ENCODE measurements around the gene SPDYE3. TPM values are rescaled to one million over a fixed set of nuclear protein-coding genes. Genes with fewer than 3 reads are reported as not detected.
A peak's percentile ranks its signal among the peaks of the same experiment; 100 is the strongest.
"Not testable (repeated sequence)": the region's sequence is repeated elsewhere in the genome, so short reads cannot be mapped to it uniquely, and the experiment has no call there.

The SPDYE3 gene
- not detected for total RNA-seq
- polyA plus RNA-seq (ENCODE audit: insufficient read depth, low read depth, low replicate concordance), result not detected
- long read RNA-seq, donor 1, partial matches to known transcripts, result 7 of 12 reads
- long read RNA-seq, donor 1, other reads (novel, unspliced or antisense), result 5 of 12 reads
- long read RNA-seq, donor 2, result 0 reads
- long read RNA-seq, donor 3, result 0 reads
- long read RNA-seq, donor 4, partial matches to known transcripts, result 14 of 14 reads
- long read RNA-seq, donor 4, other reads (novel, unspliced or antisense), result 0 of 14 reads
- long read RNA-seq, donor 5, result 0 reads
- long read RNA-seq, donor 6, result 0 reads
- long read RNA-seq, donor 7, partial matches to known transcripts, result 0 of 12 reads
- long read RNA-seq, donor 7, other reads (novel, unspliced or antisense), result 12 of 12 reads
- long read RNA-seq, donor 8, partial matches to known transcripts, result 6 of 11 reads
- long read RNA-seq, donor 8, other reads (novel, unspliced or antisense), result 5 of 11 reads
- long read RNA-seq, donor 9, result 0 reads
- long read RNA-seq, donor 10, result 0 reads

DNA sequence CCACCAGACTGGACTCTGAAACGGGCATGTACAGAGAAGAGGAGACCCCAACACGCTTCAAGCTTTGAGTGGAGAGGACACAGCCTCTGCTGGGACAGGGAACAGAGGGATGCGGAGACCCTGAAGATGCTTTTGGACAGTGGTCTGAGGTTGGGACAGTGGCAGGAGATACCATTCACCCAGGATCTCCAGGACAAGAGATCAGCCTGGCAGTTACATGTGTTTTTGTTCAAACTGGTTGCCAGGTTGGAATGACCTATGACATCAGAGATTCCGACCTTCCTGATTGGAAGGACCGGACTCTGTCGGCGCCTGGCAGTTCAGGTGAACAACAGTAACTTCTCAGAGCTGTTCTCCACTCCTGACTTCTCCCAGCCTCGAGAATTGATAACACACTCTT, at the start of gene SPDYE3:
SPDYE3 (plus strand) TSS at position 301 of the 400 bp plus-strand sequence. CDS start 184 bp downstream, outside the sequence.
- H3K4me3 ChIP-seq (ENCODE audit: low read length in 3 of 3); H3K27ac ChIP-seq (ENCODE audit: low read depth in 2 of 2, low read length in 2 of 2); H3K27me3 ChIP-seq (ENCODE audit: control insufficient read depth, insufficient read depth, low read length); intact Hi-C loops (cut with DNase I); H3K9me3 ChIP-seq (ENCODE audit: control insufficient read depth in 2 of 3, insufficient read depth in 1 of 3, low read length in 3 of 3); FAIRE-seq; H3K9ac ChIP-seq (ENCODE audit: low read length in 3 of 3); DNase-seq; H3K36me3 ChIP-seq (ENCODE audit: control insufficient read depth in 2 of 3, insufficient read depth in 3 of 3, low read length in 3 of 3); H3K4me1 ChIP-seq (ENCODE audit: control insufficient read depth in 2 of 3, insufficient read depth in 2 of 3, low read depth in 1 of 3, low read length in 3 of 3): not testable (repeated sequence)

DNA sequence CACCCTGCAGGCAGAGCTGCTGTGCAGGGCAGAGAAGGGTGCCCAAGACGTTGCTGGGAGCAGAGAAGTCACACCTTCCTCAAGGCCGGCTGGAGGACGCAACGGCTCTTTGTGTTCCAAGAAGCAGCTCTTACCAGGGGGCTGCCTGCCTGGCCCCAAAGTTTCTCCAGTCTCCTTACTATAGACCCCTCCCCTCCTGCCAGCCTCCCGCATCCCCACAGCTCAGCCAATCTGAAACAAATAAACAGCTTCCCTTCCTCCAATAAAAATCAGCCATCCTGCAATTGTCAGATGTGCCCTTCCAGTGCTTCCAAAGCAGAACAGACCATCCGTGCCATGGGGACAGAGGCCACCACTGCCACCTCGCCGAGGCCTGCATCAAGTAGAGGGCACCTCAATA, 47.5 kb upstream of the SPDYE3 start:
- H3K9ac ChIP-seq (ENCODE audit: low read length in 3 of 3); H3K9me3 ChIP-seq (ENCODE audit: control insufficient read depth in 2 of 3, insufficient read depth in 1 of 3, low read length in 3 of 3); intact Hi-C loops (cut with DNase I); H3K27ac ChIP-seq (ENCODE audit: low read depth in 2 of 2, low read length in 2 of 2); H3K4me1 ChIP-seq (ENCODE audit: control insufficient read depth in 2 of 3, insufficient read depth in 2 of 3, low read depth in 1 of 3, low read length in 3 of 3); H3K27me3 ChIP-seq (ENCODE audit: control insufficient read depth, insufficient read depth, low read length); FAIRE-seq; H3K36me3 ChIP-seq (ENCODE audit: control insufficient read depth in 2 of 3, insufficient read depth in 3 of 3, low read length in 3 of 3); DNase-seq; H3K4me3 ChIP-seq (ENCODE audit: low read length in 3 of 3): not testable (repeated sequence)

DNA sequence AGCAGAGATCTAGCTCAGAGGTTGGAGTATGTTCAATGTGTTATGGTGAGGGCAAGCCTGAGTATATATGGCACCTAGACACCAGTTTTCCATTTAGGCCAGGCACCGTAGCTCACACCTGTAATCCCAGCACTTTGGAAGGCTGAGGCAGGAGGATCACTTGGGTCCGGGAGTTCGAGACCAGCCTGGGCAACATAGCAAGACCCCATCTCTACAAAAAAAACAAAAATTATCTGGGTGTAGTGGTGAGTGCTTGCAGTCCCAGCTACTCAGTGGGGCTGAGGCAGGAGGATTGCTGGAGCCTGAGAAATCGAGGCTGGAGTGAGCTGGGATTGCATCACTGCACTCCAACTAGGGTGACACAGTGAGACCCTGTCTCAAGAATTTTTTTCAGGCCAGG, 44.6 kb upstream of the SPDYE3 start:
- H3K9ac ChIP-seq (ENCODE audit: low read length in 3 of 3); H3K36me3 ChIP-seq (ENCODE audit: control insufficient read depth in 2 of 3, insufficient read depth in 3 of 3, low read length in 3 of 3); H3K27me3 ChIP-seq (ENCODE audit: control insufficient read depth, insufficient read depth, low read length); DNase-seq; intact Hi-C loops (cut with DNase I); H3K4me1 ChIP-seq (ENCODE audit: control insufficient read depth in 2 of 3, insufficient read depth in 2 of 3, low read depth in 1 of 3, low read length in 3 of 3); H3K4me3 ChIP-seq (ENCODE audit: low read length in 3 of 3); H3K27ac ChIP-seq (ENCODE audit: low read depth in 2 of 2, low read length in 2 of 2); FAIRE-seq; H3K9me3 ChIP-seq (ENCODE audit: control insufficient read depth in 2 of 3, insufficient read depth in 1 of 3, low read length in 3 of 3): not testable (repeated sequence)

GRCh38 chr7:100264223-100264622, 43.3 kb upstream of the SPDYE3 start:
- H3K36me3 ChIP-seq (ENCODE audit: control insufficient read depth in 2 of 3, insufficient read depth in 3 of 3, low read length in 3 of 3); H3K9ac ChIP-seq (ENCODE audit: low read length in 3 of 3); intact Hi-C loops (cut with DNase I); FAIRE-seq; DNase-seq; H3K27me3 ChIP-seq (ENCODE audit: control insufficient read depth, insufficient read depth, low read length); H3K9me3 ChIP-seq (ENCODE audit: control insufficient read depth in 2 of 3, insufficient read depth in 1 of 3, low read length in 3 of 3); H3K4me3 ChIP-seq (ENCODE audit: low read length in 3 of 3); H3K27ac ChIP-seq (ENCODE audit: low read depth in 2 of 2, low read length in 2 of 2); H3K4me1 ChIP-seq (ENCODE audit: control insufficient read depth in 2 of 3, insufficient read depth in 2 of 3, low read depth in 1 of 3, low read length in 3 of 3): not testable (repeated sequence)

GRCh38 chr7:100264669-100265165, 42.8 kb upstream of the SPDYE3 start:
- intact Hi-C loops (cut with DNase I); H3K36me3 ChIP-seq (ENCODE audit: control insufficient read depth in 2 of 3, insufficient read depth in 3 of 3, low read length in 3 of 3); H3K9ac ChIP-seq (ENCODE audit: low read length in 3 of 3); H3K4me1 ChIP-seq (ENCODE audit: control insufficient read depth in 2 of 3, insufficient read depth in 2 of 3, low read depth in 1 of 3, low read length in 3 of 3); FAIRE-seq; H3K27ac ChIP-seq (ENCODE audit: low read depth in 2 of 2, low read length in 2 of 2); H3K27me3 ChIP-seq (ENCODE audit: control insufficient read depth, insufficient read depth, low read length); H3K4me3 ChIP-seq (ENCODE audit: low read length in 3 of 3); DNase-seq; H3K9me3 ChIP-seq (ENCODE audit: control insufficient read depth in 2 of 3, insufficient read depth in 1 of 3, low read length in 3 of 3): not testable (repeated sequence)

DNA sequence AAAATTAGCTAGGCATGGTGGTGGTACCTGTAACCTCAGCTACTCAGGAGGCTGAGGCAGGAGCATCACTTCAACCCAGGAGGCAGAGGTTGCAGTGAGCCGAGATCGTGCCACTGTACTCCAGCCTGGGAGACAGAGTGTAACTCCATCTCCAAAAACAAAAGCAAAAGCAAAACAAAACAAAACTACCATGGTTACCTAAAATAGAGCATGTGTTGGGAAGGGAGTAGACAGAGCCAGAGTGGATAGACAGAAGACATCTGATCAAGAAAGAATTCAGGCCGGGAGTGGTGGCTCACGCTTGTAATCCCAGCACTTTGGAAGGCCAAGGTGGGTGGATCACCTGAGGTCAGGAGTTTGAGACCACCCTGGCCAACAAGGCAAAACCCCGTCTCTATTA, 41.7 kb upstream of the SPDYE3 start:
- H3K27ac ChIP-seq (ENCODE audit: low read depth in 2 of 2, low read length in 2 of 2); H3K4me3 ChIP-seq (ENCODE audit: low read length in 3 of 3); H3K36me3 ChIP-seq (ENCODE audit: control insufficient read depth in 2 of 3, insufficient read depth in 3 of 3, low read length in 3 of 3); H3K27me3 ChIP-seq (ENCODE audit: control insufficient read depth, insufficient read depth, low read length); H3K4me1 ChIP-seq (ENCODE audit: control insufficient read depth in 2 of 3, insufficient read depth in 2 of 3, low read depth in 1 of 3, low read length in 3 of 3); H3K9me3 ChIP-seq (ENCODE audit: control insufficient read depth in 2 of 3, insufficient read depth in 1 of 3, low read length in 3 of 3); intact Hi-C loops (cut with DNase I); H3K9ac ChIP-seq (ENCODE audit: low read length in 3 of 3); FAIRE-seq: not testable (repeated sequence)
- DNase-seq, result peak in 1 of 5 donors; percentile 36
